H1 (cell line): ENCODE results near the gene RSRC2. TPM values are rescaled to one million over a fixed set of nuclear protein-coding genes. Genes with fewer than 3 reads are reported as not detected.

ENCODE experiments used
- CTCF ChIA-PET: fragments of 300-600 bp; sonication (Branson Sonifier 250); formaldehyde crosslinking; loops from one replicate; lab custom pipeline; 2021; ENCODE audit not compliant: partially characterized antibody; lab: Charles Lee
- POLR2A ChIA-PET: fragments of 300-600 bp; sonication (Branson Sonifier 250); formaldehyde crosslinking; loops from one replicate; lab custom pipeline; 2021; ENCODE audit warnings: inconsistent platforms; ENCODE audit not compliant: partially characterized antibody; lab: Charles Lee
- DNase-seq, 2 experiments: peaks; one replicate each; pipeline versions ENCODE4 v3.0.0 to v3.0.0-alpha.2; 2010 to 2022; ENCODE audit warnings: low spot score in 2 of 2, low read depth in 1 of 2, mixed read lengths in 1 of 2
- FAIRE-seq: peaks from 2 replicates; lab custom pipeline; 2011; peaks lifted over from hg19 to GRCh38; lab: Jason Lieb, UNC
- H2AFZ ChIP-seq: 2 replicates; pipeline ENCODE4 v1.8.1; 2012; ENCODE audit warnings: low read length, inconsistent platforms
- H2AK5ac ChIP-seq: 2 replicates; pipeline ENCODE4 v1.6.1; 2013; ENCODE audit warnings: low read depth, low read length
- H2BK120ac ChIP-seq: replicated peaks from 2 replicates; pipeline ENCODE3; 2013; ENCODE audit warnings: low read depth, low read length, inconsistent platforms
- H2BK12ac ChIP-seq: 2 replicates; pipeline ENCODE4 v1.6.1; 2013; ENCODE audit warnings: low read depth, low read length
- H2BK15ac ChIP-seq: 2 replicates; pipeline ENCODE4 v1.6.1; 2013; ENCODE audit warnings: low read length
- H2BK20ac ChIP-seq: 2 replicates; pipeline ENCODE4 v1.6.1; 2013; ENCODE audit warnings: low read length
- H2BK5ac ChIP-seq: 2 replicates; pipeline ENCODE4 v1.6.1; 2013; ENCODE audit warnings: low read depth, low read length
- H3K14ac ChIP-seq: 2 replicates; pipeline ENCODE4 v1.6.1; 2013; ENCODE audit warnings: inconsistent platforms; ENCODE audit not compliant: insufficient read length
- H3K18ac ChIP-seq: 2 replicates; pipeline ENCODE4 v1.6.1; 2013; ENCODE audit warnings: low read length; ENCODE audit errors: extremely low read depth
- H3K23ac ChIP-seq: 2 replicates; pipeline ENCODE4 v1.6.1; 2013; ENCODE audit warnings: inconsistent platforms; ENCODE audit not compliant: insufficient read length
- H3K23me2 ChIP-seq: 2 replicates; pipeline ENCODE4 v1.6.1; 2013; ENCODE audit warnings: low read depth, low read length
- H3K27ac ChIP-seq: 2 replicates; pipeline ENCODE4 v1.6.1; 2011; ENCODE audit warnings: low read depth, low read length, inconsistent platforms
- H3K27me3 ChIP-seq, 4 experiments: replicated peaks in 1 of 4; 1 replicate in 1 of 4; 2 replicates in 3 of 4; pipeline versions ENCODE4 v1.6.1 to v1.8.1; 2011 to 2013; ENCODE audit warnings: low read length in 3 of 4, mild to moderate bottlenecking in 3 of 4, inconsistent platforms in 2 of 4, mixed read lengths in 2 of 4, moderate library complexity in 1 of 4; ENCODE audit not compliant: control insufficient read depth in 3 of 4, insufficient read depth in 3 of 4; ENCODE audit errors: extremely low read depth in 1 of 4
- H3K36me3 ChIP-seq, 4 experiments: 2 replicates each; pipeline versions ENCODE4 v1.6.1 to v1.8.1; 2011 to 2013; ENCODE audit warnings: mild to moderate bottlenecking in 4 of 4, low read length in 3 of 4, moderate library complexity in 2 of 4, control low read depth in 1 of 4, inconsistent platforms in 1 of 4; ENCODE audit not compliant: insufficient read depth in 4 of 4, control insufficient read depth in 2 of 4
- H3K4ac ChIP-seq: replicated peaks from 2 replicates; pipeline ENCODE3; 2013; ENCODE audit warnings: low read length, low read depth, mixed read lengths, inconsistent platforms; ENCODE audit not compliant: insufficient read length
- H3K4me1 ChIP-seq, 4 experiments: replicated peaks in 1 of 4; 1 replicate in 1 of 4; 2 replicates in 3 of 4; pipeline versions ENCODE4 v1.6.1 to v1.8.1; 2011 to 2013; ENCODE audit warnings: low read length in 3 of 4, inconsistent platforms in 2 of 4, mixed read lengths in 1 of 4; ENCODE audit not compliant: insufficient read depth in 4 of 4, control insufficient read depth in 3 of 4
- H3K4me2 ChIP-seq, 2 experiments: 2 replicates each; pipeline versions ENCODE4 v1.6.1 to v1.8.1; 2011 to 2013; ENCODE audit warnings: low read depth in 2 of 2, low read length in 2 of 2, control low read depth in 1 of 2, inconsistent platforms in 1 of 2, mild to moderate bottlenecking in 1 of 2; ENCODE audit not compliant: insufficient read depth in 1 of 2
- H3K4me3 ChIP-seq, 4 experiments: fragments of 200-600, 300-600 bp in 1 of 4; sonication (generic), shearing (Covaris generic), sonication (Bioruptor Twin) in 1 of 4; 2 replicates each; pipeline versions ENCODE4 v1.5.1 to v1.8.1; 2011 to 2016; ENCODE audit warnings: low read length in 4 of 4, low read depth in 3 of 4, control low read depth in 2 of 4, inconsistent platforms in 2 of 4, mild to moderate bottlenecking in 2 of 4, mixed read lengths in 1 of 4, moderate library complexity in 1 of 4; ENCODE audit not compliant: insufficient read depth in 2 of 4; ENCODE audit errors: extremely low read depth in 1 of 4
- H3K56ac ChIP-seq: replicated peaks from 2 replicates; pipeline ENCODE3; 2013; ENCODE audit warnings: low read depth, mild to moderate bottlenecking, mixed read lengths, low read length, inconsistent platforms; ENCODE audit not compliant: insufficient read length
- H3K79me1 ChIP-seq: 2 replicates; pipeline ENCODE4 v1.6.1; 2013; ENCODE audit warnings: low read depth, low read length, control low read depth
- H3K79me2 ChIP-seq, 2 experiments: 2 replicates each; pipeline versions ENCODE4 v1.6.1 to v1.8.1; 2012 to 2013; ENCODE audit warnings: low read length in 2 of 2, mild to moderate bottlenecking in 2 of 2, inconsistent platforms in 1 of 2; ENCODE audit not compliant: insufficient read depth in 2 of 2, control insufficient read depth in 1 of 2
- H3K9ac ChIP-seq, 4 experiments: replicated peaks in 1 of 4; 1 replicate in 1 of 4; 2 replicates in 3 of 4; pipeline versions ENCODE4 v1.6.1 to v1.8.1; 2011 to 2013; ENCODE audit warnings: low read depth in 3 of 4, low read length in 3 of 4, control low read depth in 2 of 4, mild to moderate bottlenecking in 2 of 4, moderate library complexity in 2 of 4, inconsistent platforms in 1 of 4; ENCODE audit errors: extremely low read depth in 1 of 4
- H3K9me3 ChIP-seq, 2 experiments: 2 replicates each; pipeline versions ENCODE4 v1.6.1 to v1.8.1; 2012 to 2013; ENCODE audit warnings: mild to moderate bottlenecking in 2 of 2, moderate library complexity in 2 of 2, control low read depth in 1 of 2, inconsistent platforms in 1 of 2, low read depth in 1 of 2, low read length in 1 of 2, mixed read lengths in 1 of 2; ENCODE audit not compliant: insufficient read depth in 2 of 2
- H4K20me1 ChIP-seq, 2 experiments: replicated peaks in 1 of 2; 2 replicates each; pipeline versions ENCODE3 to v1.8.1; 2011 to 2013; ENCODE audit warnings: inconsistent platforms in 2 of 2, low read length in 2 of 2, mild to moderate bottlenecking in 1 of 2; ENCODE audit not compliant: insufficient read depth in 2 of 2, control insufficient read depth in 1 of 2
- H4K5ac ChIP-seq: 2 replicates; pipeline ENCODE4 v1.6.1; 2013; ENCODE audit warnings: low read length, low read depth, mixed read lengths, inconsistent platforms; ENCODE audit not compliant: insufficient read length
- H4K8ac ChIP-seq: 2 replicates; pipeline ENCODE4 v1.8.0; 2013; ENCODE audit warnings: mild to moderate bottlenecking, moderate library complexity, low read length, inconsistent platforms; ENCODE audit not compliant: insufficient read depth; ENCODE audit errors: extremely low read depth
- H4K91ac ChIP-seq: replicated peaks from 2 replicates; pipeline ENCODE3; 2013; ENCODE audit warnings: low read length, mixed read lengths, inconsistent platforms; ENCODE audit not compliant: insufficient read length
- TEAD4 ChIP-seq: IDR thresholded peaks from 2 replicates; pipeline ENCODE4 v1.6.1; 2012; ENCODE audit warnings: low read depth, low read length, inconsistent platforms, mixed read lengths
- WGBS, 2 experiments: shearing (Covaris generic) in 1 of 2; methylation state at CpG; one replicate each; pipeline versions ENCODE4 v1.1.6 to v1.1.7; 2013 to 2015; ENCODE audit warnings: low lambda C conversion rate in 2 of 2, mixed read lengths in 2 of 2, inconsistent platforms in 1 of 2, low coverage in 1 of 2, missing lambda C conversion rate in 1 of 2; ENCODE audit not compliant: insufficient replicate concordance in 2 of 2, insufficient coverage in 1 of 2, insufficient read length in 1 of 2; ENCODE audit errors: extremely low coverage in 1 of 2, missing lambda C conversion rate in 1 of 2; 5-methylcytosine and 5-hydroxymethylcytosine counted together
- polyA plus RNA-seq, 7 experiments: library from polyadenylated mRNA; depleted of rRNA in 3 of 7; stranded (reverse) in 5 of 7; unstranded in 2 of 7; fragments of >200 nt in 5 of 7; fragments of 200-250 nt in 2 of 7; gene quantifications; 1 replicate in 5 of 7; 2 replicates in 1 of 7; 4 replicates in 1 of 7; pipeline versions ENCODE4 v1.2.1 to v1.2.3, GENCODE V29; 2011 to 2013; ENCODE audit warnings: missing spikeins in 2 of 7, mixed read lengths in 2 of 7
- total RNA-seq: library from RNA; stranded (reverse); fragmentation: NEBNext Ultra II Directional; extraction: Animal tissue kit (Norgen Biotek cat#: 25700); gene quantifications from 2 replicates; pipeline ENCODE4 v1.2.1, GENCODE V29; 2021

Gene RSRC2
- total and polyA plus RNA-seq, 2 of the 8 experiments (the other 6 are each of a cell fraction or from before 2014, with no cell fraction given), result 15.9 to 71.4 TPM

- H3K14ac ChIP-seq, result no peak overlapping the region
- H3K79me1 ChIP-seq, result no peaks in the 10 kb centered on the region
- no peak overlapping the region for H2BK12ac ChIP-seq
- no peaks in the 10 kb centered on the region for H3K23me2 ChIP-seq
- ChIA-PET POLR2A (interaction anchor here (1.4 to 4.5 kb wide), 4 partner anchors 15 to 39 kb away, joined by 3 to 23 read pairs (median 6); partner anchors contain the start of genes KNTC1 and RSRC2), CTCF (interaction anchor here (0.8 kb wide), 1 partner anchor 16 kb away, joined by 3 read pairs; no protein-coding TSS in a partner anchor)
- no peak overlapping the region for H2AK5ac ChIP-seq
- H2BK5ac ChIP-seq, result no peak overlapping the region
- H4K5ac ChIP-seq, result no peak overlapping the region
- H2BK15ac ChIP-seq, result no peak overlapping the region
- WGBS, 2 experiments, result 94% methylated on average over 16 of the region's 16 CpGs; no CpG with 5 or more reads in 1 of the 2 experiments
- H3K4me2 ChIP-seq, result no peak overlapping the region
- H3K4ac ChIP-seq, result no peak overlapping the region
- no peak overlapping the region for H3K18ac ChIP-seq
- peaks cover 0 to 66% (median 22%) of the 10 kb centered on the region in 4 experiments; a peak in 7 of 8 replicates for H3K36me3 ChIP-seq
- no peaks in the 10 kb centered on the region for H3K4me1 ChIP-seq
- H3K4me3 ChIP-seq, result no peak overlapping the region
- no peak overlapping the region for H2BK20ac ChIP-seq
- H3K56ac ChIP-seq, result no peak overlapping the region
- H3K27me3 ChIP-seq, result no peaks in the 10 kb centered on the region
- H2AFZ ChIP-seq, result no peak overlapping the region
- no peaks in the 10 kb centered on the region for H3K9me3 ChIP-seq
- no peak for DNase-seq
- H3K9ac ChIP-seq, result no peak overlapping the region
- H3K23ac ChIP-seq, result no peak overlapping the region
- H3K79me2 ChIP-seq, result no peaks in the 10 kb centered on the region
- no peak overlapping the region for H4K91ac ChIP-seq
- H4K20me1 ChIP-seq, result no peaks in the 10 kb centered on the region
- H4K8ac ChIP-seq, result no peak overlapping the region
- no peak overlapping the region for H2BK120ac ChIP-seq
- no peak for FAIRE-seq
- no peak overlapping the region for H3K27ac ChIP-seq
- no peak for TF ChIP-seq TEAD4
Observed at GRCh38 chr12:122558745-122559641, 32.3 kb upstream of the RSRC2 start.
